GM23338 (cell line): ENCODE measurements around the gene DFFB.

ENCODE experiments used
- REST ChIP-seq: IDR thresholded peaks from one replicate; pipeline ENCODE4 v1.6.1; 2018; ENCODE audit warnings: antibody characterized with exemption; ENCODE audit not compliant: unreplicated experiment
- TF ChIP-seq, protein P1 (sequence below), 2 experiments: fragments of 200-600 bp in 1 of 2; sonication (generic) in 1 of 2; conservative IDR thresholded peaks; 2 replicates each; pipeline versions ENCODE4 v1.5.1 to v1.6.1; 2016 to 2017; ENCODE audit warnings: antibody characterized with exemption in 2 of 2, low read depth in 2 of 2, mild to moderate bottlenecking in 2 of 2, moderate library complexity in 1 of 2

DNA sequence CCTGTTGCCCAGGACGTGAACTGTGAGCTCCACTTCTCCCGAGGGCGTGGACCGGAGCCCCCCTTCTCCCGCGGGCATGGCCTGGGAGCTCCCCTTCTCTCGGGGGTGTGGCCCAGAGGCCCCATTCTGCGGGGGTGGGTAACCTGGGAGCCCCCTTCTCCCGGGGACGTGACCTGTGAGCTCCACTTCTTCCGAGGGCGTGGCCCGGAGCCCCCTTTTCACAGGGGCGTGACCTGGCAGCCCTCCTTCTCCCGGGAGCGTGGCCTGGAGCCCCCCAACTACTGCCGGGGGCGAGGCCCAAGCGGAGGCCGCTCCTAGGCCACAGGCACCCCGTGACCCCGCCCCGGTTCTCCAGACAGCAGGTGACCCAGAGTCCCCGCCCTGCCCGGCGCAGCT lies 42.5 kb downstream of the DFFB start:
- no peak for TF ChIP-seq REST
- TF ChIP-seq, protein P1, sequence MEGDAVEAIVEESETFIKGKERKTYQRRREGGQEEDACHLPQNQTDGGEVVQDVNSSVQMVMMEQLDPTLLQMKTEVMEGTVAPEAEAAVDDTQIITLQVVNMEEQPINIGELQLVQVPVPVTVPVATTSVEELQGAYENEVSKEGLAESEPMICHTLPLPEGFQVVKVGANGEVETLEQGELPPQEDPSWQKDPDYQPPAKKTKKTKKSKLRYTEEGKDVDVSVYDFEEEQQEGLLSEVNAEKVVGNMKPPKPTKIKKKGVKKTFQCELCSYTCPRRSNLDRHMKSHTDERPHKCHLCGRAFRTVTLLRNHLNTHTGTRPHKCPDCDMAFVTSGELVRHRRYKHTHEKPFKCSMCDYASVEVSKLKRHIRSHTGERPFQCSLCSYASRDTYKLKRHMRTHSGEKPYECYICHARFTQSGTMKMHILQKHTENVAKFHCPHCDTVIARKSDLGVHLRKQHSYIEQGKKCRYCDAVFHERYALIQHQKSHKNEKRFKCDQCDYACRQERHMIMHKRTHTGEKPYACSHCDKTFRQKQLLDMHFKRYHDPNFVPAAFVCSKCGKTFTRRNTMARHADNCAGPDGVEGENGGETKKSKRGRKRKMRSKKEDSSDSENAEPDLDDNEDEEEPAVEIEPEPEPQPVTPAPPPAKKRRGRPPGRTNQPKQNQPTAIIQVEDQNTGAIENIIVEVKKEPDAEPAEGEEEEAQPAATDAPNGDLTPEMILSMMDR (conservative IDR thresholded peaks at IDR 0.05; ENCODE audit: low read depth in 2 of 2) = peak in 1 of 2 experiments; percentile 30; a peak in 2 of 4 replicates
